ENCODE data around the gene TRIM10. TPM values are rescaled to one million over a fixed set of nuclear protein-coding genes. Genes with fewer than 3 reads are reported as not detected.

Gene TRIM10
- total RNA-seq, 1 donor from 2014 or later, result not detected

- no peak for DNase-seq
- Histone ChIP-seq H3K9me3 (replicated peaks) (no peaks in the 10 kb centered on the region), H3K4me1 (peaks cover 63% of the 10 kb centered on the region), H3K4me3 (no peak overlapping the region), H3K27ac (replicated peaks) (no peak overlapping the region), H3K27me3 (ENCODE audit: low read depth) (no peaks in the 10 kb centered on the region), H3K36me3 (peaks cover 15% of the 10 kb centered on the region)
- intact Hi-C loops (cut with micrococcal nuclease), result no loop called here
- TF ChIP-seq, protein P1, sequence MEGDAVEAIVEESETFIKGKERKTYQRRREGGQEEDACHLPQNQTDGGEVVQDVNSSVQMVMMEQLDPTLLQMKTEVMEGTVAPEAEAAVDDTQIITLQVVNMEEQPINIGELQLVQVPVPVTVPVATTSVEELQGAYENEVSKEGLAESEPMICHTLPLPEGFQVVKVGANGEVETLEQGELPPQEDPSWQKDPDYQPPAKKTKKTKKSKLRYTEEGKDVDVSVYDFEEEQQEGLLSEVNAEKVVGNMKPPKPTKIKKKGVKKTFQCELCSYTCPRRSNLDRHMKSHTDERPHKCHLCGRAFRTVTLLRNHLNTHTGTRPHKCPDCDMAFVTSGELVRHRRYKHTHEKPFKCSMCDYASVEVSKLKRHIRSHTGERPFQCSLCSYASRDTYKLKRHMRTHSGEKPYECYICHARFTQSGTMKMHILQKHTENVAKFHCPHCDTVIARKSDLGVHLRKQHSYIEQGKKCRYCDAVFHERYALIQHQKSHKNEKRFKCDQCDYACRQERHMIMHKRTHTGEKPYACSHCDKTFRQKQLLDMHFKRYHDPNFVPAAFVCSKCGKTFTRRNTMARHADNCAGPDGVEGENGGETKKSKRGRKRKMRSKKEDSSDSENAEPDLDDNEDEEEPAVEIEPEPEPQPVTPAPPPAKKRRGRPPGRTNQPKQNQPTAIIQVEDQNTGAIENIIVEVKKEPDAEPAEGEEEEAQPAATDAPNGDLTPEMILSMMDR (IDR thresholded peaks at IDR 0.05; ENCODE audit: borderline replicate concordance), result no peak
These were observed 43.1 kb upstream of the TRIM10 start for GRCh38 chr6:30204116-30204515.

DNA sequence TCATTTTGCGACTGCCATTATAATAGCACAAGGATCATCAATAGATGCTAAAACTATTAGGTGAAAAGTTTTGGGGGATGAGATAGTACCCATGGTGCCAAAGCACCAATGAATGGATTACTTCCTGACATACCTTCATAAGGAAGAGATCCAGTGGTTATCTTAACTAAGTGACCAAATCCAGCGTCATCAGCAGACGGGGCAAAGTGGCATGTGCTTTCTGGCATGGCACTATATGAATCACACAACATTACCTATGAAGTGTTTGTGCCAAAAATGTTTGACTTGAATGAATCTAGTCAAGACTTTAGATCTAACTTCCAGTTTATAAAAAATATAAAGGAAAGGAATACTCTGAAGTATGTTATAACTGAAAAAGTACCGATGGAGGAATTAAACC lies 41.4 kb upstream of the TRIM10 start:
- TF ChIP-seq, protein P1 (IDR thresholded peaks at IDR 0.05; ENCODE audit: borderline replicate concordance), result no peak
- H3K27me3 ChIP-seq (ENCODE audit: low read depth), result no peaks in the 10 kb centered on the region
- H3K4me1 ChIP-seq, result peaks cover 50% of the 10 kb centered on the region
- peaks cover 33% of the 10 kb centered on the region for H3K36me3 ChIP-seq
- no peak for DNase-seq
- intact Hi-C loops (cut with micrococcal nuclease), result no loop called here
- H3K4me3 ChIP-seq, result no peak overlapping the region
- H3K9me3 ChIP-seq (replicated peaks), result no peaks in the 10 kb centered on the region
- H3K27ac ChIP-seq (replicated peaks), result no peak overlapping the region

DNA sequence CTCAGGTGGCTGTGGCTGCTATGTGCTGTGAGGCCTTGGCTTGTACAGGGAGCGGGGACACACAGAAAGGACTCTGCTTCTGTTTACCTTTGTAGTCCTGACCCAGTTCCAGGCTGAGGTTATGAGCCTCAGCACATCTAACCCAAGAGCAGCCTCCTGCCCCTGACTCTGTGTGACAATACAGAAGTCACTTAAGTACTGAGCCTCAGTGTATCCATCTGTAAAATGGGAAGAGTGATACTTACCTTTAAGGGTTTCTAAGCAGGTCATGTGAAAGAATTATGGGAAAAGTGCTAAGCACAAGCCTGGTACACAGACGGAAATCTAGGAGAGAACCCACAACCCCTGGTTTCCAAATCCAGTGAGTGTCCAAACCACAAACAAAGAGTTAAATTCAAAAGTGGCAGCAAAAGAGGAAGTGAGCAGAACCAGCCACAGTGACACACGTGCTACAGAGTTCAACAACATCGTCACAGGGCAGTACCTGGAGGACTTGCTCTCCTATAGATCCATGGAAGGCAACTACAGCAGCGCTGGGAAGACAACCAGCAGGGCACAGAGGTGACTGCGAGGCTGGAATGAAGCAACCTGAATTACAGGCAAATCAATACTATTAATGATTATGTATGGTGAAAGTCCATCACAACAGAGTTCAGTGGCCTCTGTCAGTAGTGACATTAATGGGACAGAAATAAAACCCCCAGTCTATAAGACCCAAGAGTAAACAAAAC lies 39.7 kb upstream of the TRIM10 start:
- TF ChIP-seq, protein P1 (IDR thresholded peaks at IDR 0.05; ENCODE audit: borderline replicate concordance), result no peak
- intact Hi-C loops (cut with micrococcal nuclease), result no loop called here
- H3K9me3 ChIP-seq (replicated peaks), result no peaks in the 10 kb centered on the region
- peaks cover 49% of the 10 kb centered on the region for H3K36me3 ChIP-seq
- no peak overlapping the region for H3K27ac ChIP-seq (replicated peaks)
- no peaks in the 10 kb centered on the region for H3K27me3 ChIP-seq (ENCODE audit: low read depth)
- H3K4me3 ChIP-seq, result no peak overlapping the region
- peaks cover 34% of the 10 kb centered on the region for H3K4me1 ChIP-seq
- no peak for DNase-seq

GRCh38 chr6:30198166-30199084 lies 37.4 kb upstream of the TRIM10 start:
- Histone ChIP-seq H3K27ac (replicated peaks) (no peak overlapping the region), H3K4me3 (no peak overlapping the region), H3K27me3 (ENCODE audit: low read depth) (no peaks in the 10 kb centered on the region), H3K4me1 (peaks cover 19% of the 10 kb centered on the region), H3K9me3 (replicated peaks) (no peaks in the 10 kb centered on the region), H3K36me3 (peaks cover 70% of the 10 kb centered on the region)
- intact Hi-C loops (cut with micrococcal nuclease), result no loop called here
- DNase-seq, result no peak
- TF ChIP-seq, protein P1 (IDR thresholded peaks at IDR 0.05; ENCODE audit: borderline replicate concordance), result no peak

DNA sequence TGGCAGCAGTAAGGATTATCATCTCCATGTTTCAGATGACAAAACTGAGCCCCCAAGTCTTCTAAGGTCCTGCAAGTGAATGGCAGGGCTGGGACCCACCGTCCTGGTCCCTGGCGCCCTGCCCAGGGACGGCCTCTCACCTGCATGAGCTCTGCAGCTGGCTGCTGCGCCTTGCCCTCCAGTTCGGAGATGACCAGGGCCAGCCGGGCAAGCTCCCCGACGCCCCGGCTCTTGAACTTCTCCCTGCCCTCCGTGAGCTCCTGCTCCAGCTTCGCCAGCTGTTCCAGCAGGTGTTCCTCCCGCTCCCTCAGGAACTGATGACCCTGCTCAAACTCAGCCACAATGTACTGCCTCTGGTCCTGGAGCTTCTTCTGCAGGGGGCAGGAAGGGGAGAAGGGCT lies 35.4 kb upstream of the TRIM10 start:
- H3K27me3 ChIP-seq (ENCODE audit: low read depth), result no peaks in the 10 kb centered on the region
- TF ChIP-seq, protein P1 (IDR thresholded peaks at IDR 0.05; ENCODE audit: borderline replicate concordance), result no peak
- H3K9me3 ChIP-seq (replicated peaks), result no peaks in the 10 kb centered on the region
- H3K27ac ChIP-seq (replicated peaks), result no peak overlapping the region
- no peak overlapping the region for H3K4me3 ChIP-seq
- H3K4me1 ChIP-seq, result peaks cover 8% of the 10 kb centered on the region
- DNase-seq, result no peak
- H3K36me3 ChIP-seq, result peaks cover 82% of the 10 kb centered on the region
- intact Hi-C loops (cut with micrococcal nuclease), result no loop called here

All from left ventricle myocardium inferior (tissue), 1 donor.